Measurements from ENCODE around the gene LDLRAD2.

DNA sequence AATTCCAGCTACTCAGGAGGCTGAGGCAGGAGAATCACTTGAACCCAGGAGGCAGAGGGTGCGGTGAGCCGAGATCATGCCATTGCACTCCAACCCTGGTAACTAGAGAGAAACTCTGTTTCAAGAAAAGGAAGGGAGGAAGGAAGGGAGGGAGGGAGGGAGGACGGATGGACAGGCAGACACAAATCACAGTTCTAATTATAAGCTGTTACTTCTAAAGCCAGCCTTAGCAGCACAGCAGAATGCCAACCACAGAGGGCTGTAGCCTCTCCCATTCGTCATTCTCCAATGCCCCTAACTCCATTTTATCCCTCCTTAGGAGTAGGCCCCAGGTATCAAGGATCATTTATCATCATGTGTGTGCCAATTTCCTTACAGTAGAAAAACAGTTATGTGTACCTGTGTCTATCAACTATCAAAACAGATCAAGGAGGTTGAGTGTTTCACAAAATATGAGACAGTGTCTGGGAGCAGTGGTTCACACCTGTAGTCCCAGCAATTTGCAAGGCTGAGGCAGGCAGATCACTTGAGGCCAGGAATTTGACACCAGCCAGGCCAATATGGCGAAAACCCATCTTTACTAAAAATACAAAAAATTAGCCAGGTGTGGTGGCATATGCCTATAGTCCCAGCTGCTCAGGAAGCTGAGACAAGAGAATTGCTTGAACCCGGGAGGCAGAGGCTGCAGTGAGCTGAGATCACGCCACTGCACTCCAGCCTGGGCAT lies 48.2 kb upstream of the LDLRAD2 start:
- TF ChIP-seq TAF1 (conservative IDR thresholded peaks at IDR 0.05): no peak
- TF ChIP-seq, protein P1, sequence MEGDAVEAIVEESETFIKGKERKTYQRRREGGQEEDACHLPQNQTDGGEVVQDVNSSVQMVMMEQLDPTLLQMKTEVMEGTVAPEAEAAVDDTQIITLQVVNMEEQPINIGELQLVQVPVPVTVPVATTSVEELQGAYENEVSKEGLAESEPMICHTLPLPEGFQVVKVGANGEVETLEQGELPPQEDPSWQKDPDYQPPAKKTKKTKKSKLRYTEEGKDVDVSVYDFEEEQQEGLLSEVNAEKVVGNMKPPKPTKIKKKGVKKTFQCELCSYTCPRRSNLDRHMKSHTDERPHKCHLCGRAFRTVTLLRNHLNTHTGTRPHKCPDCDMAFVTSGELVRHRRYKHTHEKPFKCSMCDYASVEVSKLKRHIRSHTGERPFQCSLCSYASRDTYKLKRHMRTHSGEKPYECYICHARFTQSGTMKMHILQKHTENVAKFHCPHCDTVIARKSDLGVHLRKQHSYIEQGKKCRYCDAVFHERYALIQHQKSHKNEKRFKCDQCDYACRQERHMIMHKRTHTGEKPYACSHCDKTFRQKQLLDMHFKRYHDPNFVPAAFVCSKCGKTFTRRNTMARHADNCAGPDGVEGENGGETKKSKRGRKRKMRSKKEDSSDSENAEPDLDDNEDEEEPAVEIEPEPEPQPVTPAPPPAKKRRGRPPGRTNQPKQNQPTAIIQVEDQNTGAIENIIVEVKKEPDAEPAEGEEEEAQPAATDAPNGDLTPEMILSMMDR (IDR thresholded peaks at IDR 0.05; ENCODE audit: low read depth, low read length, missing input control): no peak
- no peak for TF ChIP-seq JUND (IDR thresholded peaks at IDR 0.05)
- TF ChIP-seq RAD21 (IDR thresholded peaks at IDR 0.05): no peak
- no peak for TF ChIP-seq YY1 (IDR thresholded peaks at IDR 0.05)
- TF ChIP-seq, protein P2, sequence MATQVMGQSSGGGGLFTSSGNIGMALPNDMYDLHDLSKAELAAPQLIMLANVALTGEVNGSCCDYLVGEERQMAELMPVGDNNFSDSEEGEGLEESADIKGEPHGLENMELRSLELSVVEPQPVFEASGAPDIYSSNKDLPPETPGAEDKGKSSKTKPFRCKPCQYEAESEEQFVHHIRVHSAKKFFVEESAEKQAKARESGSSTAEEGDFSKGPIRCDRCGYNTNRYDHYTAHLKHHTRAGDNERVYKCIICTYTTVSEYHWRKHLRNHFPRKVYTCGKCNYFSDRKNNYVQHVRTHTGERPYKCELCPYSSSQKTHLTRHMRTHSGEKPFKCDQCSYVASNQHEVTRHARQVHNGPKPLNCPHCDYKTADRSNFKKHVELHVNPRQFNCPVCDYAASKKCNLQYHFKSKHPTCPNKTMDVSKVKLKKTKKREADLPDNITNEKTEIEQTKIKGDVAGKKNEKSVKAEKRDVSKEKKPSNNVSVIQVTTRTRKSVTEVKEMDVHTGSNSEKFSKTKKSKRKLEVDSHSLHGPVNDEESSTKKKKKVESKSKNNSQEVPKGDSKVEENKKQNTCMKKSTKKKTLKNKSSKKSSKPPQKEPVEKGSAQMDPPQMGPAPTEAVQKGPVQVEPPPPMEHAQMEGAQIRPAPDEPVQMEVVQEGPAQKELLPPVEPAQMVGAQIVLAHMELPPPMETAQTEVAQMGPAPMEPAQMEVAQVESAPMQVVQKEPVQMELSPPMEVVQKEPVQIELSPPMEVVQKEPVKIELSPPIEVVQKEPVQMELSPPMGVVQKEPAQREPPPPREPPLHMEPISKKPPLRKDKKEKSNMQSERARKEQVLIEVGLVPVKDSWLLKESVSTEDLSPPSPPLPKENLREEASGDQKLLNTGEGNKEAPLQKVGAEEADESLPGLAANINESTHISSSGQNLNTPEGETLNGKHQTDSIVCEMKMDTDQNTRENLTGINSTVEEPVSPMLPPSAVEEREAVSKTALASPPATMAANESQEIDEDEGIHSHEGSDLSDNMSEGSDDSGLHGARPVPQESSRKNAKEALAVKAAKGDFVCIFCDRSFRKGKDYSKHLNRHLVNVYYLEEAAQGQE (IDR thresholded peaks at IDR 0.05): no peak
- TF ChIP-seq EGR1 (IDR thresholded peaks at IDR 0.05; ENCODE audit: low read depth in 2 of 2): no peak
- TF ChIP-seq GABPA (IDR thresholded peaks at IDR 0.05 in 1 of 2, conservative IDR thresholded peaks at IDR 0.05 in 1 of 2): no peak
- no peak for TF ChIP-seq FOXA1 (IDR thresholded peaks at IDR 0.05)
- TF ChIP-seq RXRA (IDR thresholded peaks at IDR 0.05): no peak
